Stimulated activated naive CD8-positive, alpha-beta T cell treated with anti-CD3 and anti-CD28 coated beads, Interleukin-15, amount 100 ng/mL, for 72 hours (primary cell): ENCODE results near the gene TRIM17.
A peak's percentile ranks its signal among the peaks of the same experiment; 100 is the strongest.

Source experiments
- ATAC-seq: fragments of 150-1000 bp; cut with Tn5 transposase; 2 replicates; pipeline ENCODE4 v1.10.0; 2021; ENCODE audit warnings: mild to moderate bottlenecking, moderate library complexity
- DNase-seq, 2 donors: peaks; one replicate each; pipeline ENCODE4 v3.0.0; 2021 to 2022
- H3K27ac Mint-ChIP-seq, 2 donors: one replicate each; pipeline ENCODE4 v1.8.0; 2022; ENCODE audit warnings: mild to moderate bottlenecking in 2 of 2, mixed read lengths in 2 of 2, moderate library complexity in 2 of 2
- H3K27me3 Mint-ChIP-seq: one replicate; pipeline ENCODE4 v1.8.0; 2022; ENCODE audit warnings: mixed read lengths
- H3K4me1 Mint-ChIP-seq: one replicate; pipeline ENCODE4 v1.8.0; 2022; ENCODE audit warnings: mild to moderate bottlenecking, mixed read lengths
- H3K4me3 Mint-ChIP-seq, 2 donors: one replicate each; pipeline ENCODE4 v1.8.0; 2022; ENCODE audit warnings: mild to moderate bottlenecking in 2 of 2, mixed read lengths in 2 of 2, moderate library complexity in 1 of 2
- H3K9me3 Mint-ChIP-seq, 2 donors: one replicate each; pipeline ENCODE4 v1.8.0; 2022; ENCODE audit warnings: mixed read lengths in 2 of 2

Gene TRIM17

GRCh38 chr1:228416217-228416933, at the start of gene TRIM17:
TSS of gene TRIM17 (minus strand) at chr1:228416861. CDS start at chr1:228415072, 1,789 bp downstream.
- H3K4me1 Mint-ChIP-seq, result peaks cover 33% of the 10 kb centered on the region
- DNase-seq, result peak; percentile 48 to 52
- H3K9me3 Mint-ChIP-seq, result no peaks in the 10 kb centered on the region
- peak; percentile 83 for ATAC-seq
- H3K4me3 Mint-ChIP-seq, result peak within 1 kb of the TSS; percentile 86 to 93
- H3K27ac Mint-ChIP-seq, result peak within 1 kb of the TSS; percentile 71 to 93
- peaks cover 35% of the 10 kb centered on the region for H3K27me3 Mint-ChIP-seq

GRCh38 chr1:228465571-228466146, 49.0 kb upstream of the TRIM17 start:
- H3K9me3 Mint-ChIP-seq, result no peaks in the 10 kb centered on the region
- H3K4me3 Mint-ChIP-seq, result peak overlapping the region; percentile 87 to 89
- no peak overlapping the region for H3K27ac Mint-ChIP-seq
- ATAC-seq (peak; percentile 57), DNase-seq (peak in 1 of 2 donors; percentile 61)
- H3K4me1 Mint-ChIP-seq, result peaks cover 50% of the 10 kb centered on the region
- peaks cover 55% of the 10 kb centered on the region for H3K27me3 Mint-ChIP-seq

- no peaks in the 10 kb centered on the region for H3K9me3 Mint-ChIP-seq
- no peak for ATAC-seq
- H3K4me3 Mint-ChIP-seq, result peak overlapping the region; percentile 87 to 89
- H3K4me1 Mint-ChIP-seq, result peaks cover 51% of the 10 kb centered on the region
- H3K27ac Mint-ChIP-seq, result peak overlapping the region in 1 of 2 donors; percentile 97
- H3K27me3 Mint-ChIP-seq, result peaks cover 54% of the 10 kb centered on the region
- no peak for DNase-seq
Observed at GRCh38 chr1:228465141-228465540, 48.5 kb upstream of the TRIM17 start.

GRCh38 chr1:228464487-228464983, 47.9 kb upstream of the TRIM17 start:
- H3K27ac Mint-ChIP-seq, result peak overlapping the region; percentile 92 to 97
- peaks cover 49% of the 10 kb centered on the region for H3K27me3 Mint-ChIP-seq
- peak overlapping the region; percentile 87 to 89 for H3K4me3 Mint-ChIP-seq
- ATAC-seq (peak; percentile 73), DNase-seq (peak; percentile 89 to 95)
- peaks cover 51% of the 10 kb centered on the region for H3K4me1 Mint-ChIP-seq
- H3K9me3 Mint-ChIP-seq, result no peaks in the 10 kb centered on the region

GRCh38 chr1:228463559-228464455, 47.1 kb upstream of the TRIM17 start:
- H3K9me3 Mint-ChIP-seq, result no peaks in the 10 kb centered on the region
- peaks cover 51% of the 10 kb centered on the region for H3K4me1 Mint-ChIP-seq
- DNase-seq (peak; percentile 83 to 92), ATAC-seq (peak; percentile 82)
- peak overlapping the region; percentile 87 to 89 for H3K4me3 Mint-ChIP-seq
- peaks cover 42% of the 10 kb centered on the region for H3K27me3 Mint-ChIP-seq
- peak overlapping the region; percentile 92 to 97 for H3K27ac Mint-ChIP-seq

- Mint-ChIP-seq H3K4me1 (peaks cover 58% of the 10 kb centered on the region), H3K9me3 (no peaks in the 10 kb centered on the region), H3K4me3 (peak overlapping the region; percentile 87 to 89), H3K27ac (peak overlapping the region; percentile 72 to 97), H3K27me3 (peaks cover 35% of the 10 kb centered on the region)
- peak; percentile 12 for ATAC-seq
- peak in 1 of 2 donors; percentile 51 for DNase-seq
Observed at GRCh38 chr1:228463009-228463558, 46.4 kb upstream of the TRIM17 start.

- no peaks in the 10 kb centered on the region for H3K9me3 Mint-ChIP-seq
- DNase-seq (no peak), ATAC-seq (no peak)
- H3K27ac Mint-ChIP-seq, result peak overlapping the region in 1 of 2 donors; percentile 72
- H3K4me3 Mint-ChIP-seq, result peak overlapping the region; percentile 87 to 89
- peaks cover 31% of the 10 kb centered on the region for H3K27me3 Mint-ChIP-seq
- H3K4me1 Mint-ChIP-seq, result peaks cover 63% of the 10 kb centered on the region
Observed at GRCh38 chr1:228462560-228462959, 45.9 kb upstream of the TRIM17 start.

GRCh38 chr1:228460821-228461220, 44.2 kb upstream of the TRIM17 start:
- H3K27me3 Mint-ChIP-seq, result peaks cover 20% of the 10 kb centered on the region
- DNase-seq (no peak), ATAC-seq (no peak)
- peaks cover 69% of the 10 kb centered on the region for H3K4me1 Mint-ChIP-seq
- H3K27ac Mint-ChIP-seq, result peak overlapping the region in 1 of 2 donors; percentile 55
- no peaks in the 10 kb centered on the region for H3K9me3 Mint-ChIP-seq
- peak overlapping the region in 1 of 2 donors; percentile 67 for H3K4me3 Mint-ChIP-seq

- H3K27ac Mint-ChIP-seq, result peak overlapping the region; percentile 98 to 99
- DNase-seq (peak; percentile 74 to 81), ATAC-seq (peak; percentile 13)
- H3K27me3 Mint-ChIP-seq, result peaks cover 20% of the 10 kb centered on the region
- peaks cover 59% of the 10 kb centered on the region for H3K4me1 Mint-ChIP-seq
- peak overlapping the region; percentile 85 to 98 for H3K4me3 Mint-ChIP-seq
- no peaks in the 10 kb centered on the region for H3K9me3 Mint-ChIP-seq
Observed at GRCh38 chr1:228459091-228459993, 42.7 kb upstream of the TRIM17 start.

- Mint-ChIP-seq H3K4me3 (peak overlapping the region; percentile 85 to 98), H3K27ac (peak overlapping the region; percentile 98 to 99), H3K9me3 (no peaks in the 10 kb centered on the region), H3K27me3 (peaks cover 20% of the 10 kb centered on the region), H3K4me1 (peaks cover 58% of the 10 kb centered on the region)
- peak; percentile 92 to 93 for DNase-seq
- ATAC-seq, result peak; percentile 89
Observed at GRCh38 chr1:228457396-228458176, 40.9 kb upstream of the TRIM17 start.

GRCh38 chr1:228457017-228457395, 40.3 kb upstream of the TRIM17 start:
- peak; percentile 6 for ATAC-seq
- DNase-seq, result no peak
- peak overlapping the region; percentile 98 to 99 for H3K27ac Mint-ChIP-seq
- no peaks in the 10 kb centered on the region for H3K9me3 Mint-ChIP-seq
- peaks cover 52% of the 10 kb centered on the region for H3K4me1 Mint-ChIP-seq
- peak overlapping the region; percentile 85 to 98 for H3K4me3 Mint-ChIP-seq
- peaks cover 20% of the 10 kb centered on the region for H3K27me3 Mint-ChIP-seq

GRCh38 chr1:228456252-228457016, 39.8 kb upstream of the TRIM17 start:
- H3K27me3 Mint-ChIP-seq, result peaks cover 16% of the 10 kb centered on the region
- H3K27ac Mint-ChIP-seq, result peak overlapping the region; percentile 98 to 99
- DNase-seq (no peak), ATAC-seq (no peak)
- H3K9me3 Mint-ChIP-seq, result no peaks in the 10 kb centered on the region
- H3K4me1 Mint-ChIP-seq, result peaks cover 51% of the 10 kb centered on the region
- H3K4me3 Mint-ChIP-seq, result peak overlapping the region; percentile 85 to 98

- no peaks in the 10 kb centered on the region for H3K9me3 Mint-ChIP-seq
- peak overlapping the region; percentile 31 to 66 for H3K4me3 Mint-ChIP-seq
- peaks cover 9% of the 10 kb centered on the region for H3K27me3 Mint-ChIP-seq
- no peak for ATAC-seq
- H3K4me1 Mint-ChIP-seq, result peaks cover 47% of the 10 kb centered on the region
- H3K27ac Mint-ChIP-seq, result peak overlapping the region in 1 of 2 donors; percentile 48
- no peak for DNase-seq
Observed at GRCh38 chr1:228455715-228456114, 39.1 kb upstream of the TRIM17 start.
